Keratinocyte (primary cell): Measurements from ENCODE around the gene SIPA1.

Source experiments
- CTCF ChIP-seq, 3 experiments: IDR thresholded peaks in 1 of 3; conservative IDR thresholded peaks in 1 of 3; optimal IDR thresholded peaks in 1 of 3; 2 replicates in 2 of 3; 3 replicates in 1 of 3; pipeline versions ENCODE3 to v1.5.1; 2011; ENCODE audit warnings: low read length in 3 of 3, mild to moderate bottlenecking in 3 of 3, moderate library complexity in 2 of 3, control low read depth in 1 of 3, inconsistent platforms in 1 of 3; ENCODE audit not compliant: insufficient read depth in 2 of 3; ENCODE audit errors: extremely low read depth in 1 of 3
- EZH2 ChIP-seq: IDR thresholded peaks from one replicate; pipeline ENCODE4 v1.6.1; 2012; ENCODE audit warnings: inconsistent platforms, mild to moderate bottlenecking, low read length, moderate library complexity

GRCh38 chr11:65643971-65644370 is 6.1 kb downstream of the SIPA1 start:
- no peak for TF ChIP-seq CTCF (optimal IDR thresholded peaks at IDR 0.05 in 1 of 3, IDR thresholded peaks at IDR 0.05 in 1 of 3, conservative IDR thresholded peaks at IDR 0.05 in 1 of 3; ENCODE audit: extremely low read depth in 1 of 3, insufficient read depth in 2 of 3, low read length in 3 of 3)
- TF ChIP-seq EZH2, result no peak
